SU-DHL-6 (cell line): ENCODE measurements around the gene MT3.

Experiments
- H2AFZ ChIP-seq: fragments of 200-600 bp; sonication (generic); 2 replicates; pipeline ENCODE4 v1.6.1; 2014; ENCODE audit warnings: low read depth, mild to moderate bottlenecking, moderate library complexity, mixed read lengths, antibody characterized with exemption, low read length; ENCODE audit not compliant: severe bottlenecking
- H3F3A ChIP-seq: fragments of 200-600 bp; shearing (Covaris generic); 2 replicates; pipeline ENCODE4 v1.6.0; 2016; ENCODE audit warnings: antibody characterized with exemption, mild to moderate bottlenecking; ENCODE audit not compliant: insufficient read depth
- H3K27ac ChIP-seq: fragments of 200-600 bp; sonication (generic); 2 replicates; pipeline ENCODE4 v1.5.1; 2016; ENCODE audit warnings: low read depth, mild to moderate bottlenecking, low read length, moderate library complexity, mixed read lengths
- H3K27me3 ChIP-seq: fragments of 200-600 bp; sonication (generic), shearing (Covaris generic); 2 replicates; pipeline ENCODE4 v1.6.0; 2014; ENCODE audit warnings: mild to moderate bottlenecking, low read length
- H3K36me3 ChIP-seq: fragments of 200-600 bp; sonication (generic); 2 replicates; pipeline ENCODE4 v1.6.1; 2014; ENCODE audit warnings: mild to moderate bottlenecking, low read length, mixed read lengths
- H3K4me2 ChIP-seq: fragments of 300-600, 200-600 bp; shearing (Covaris generic), sonication (generic); 2 replicates; pipeline ENCODE4 v1.6.0; 2014; ENCODE audit warnings: low read length, low read depth, mild to moderate bottlenecking; ENCODE audit not compliant: poor library complexity, severe bottlenecking
- H3K4me3 ChIP-seq: fragments of 200-600 bp; sonication (generic); 2 replicates; pipeline ENCODE4 v1.5.1; 2014; ENCODE audit warnings: antibody characterized with exemption, low read length, mild to moderate bottlenecking, mixed read lengths; ENCODE audit not compliant: insufficient read depth, poor library complexity, severe bottlenecking
- H3K79me2 ChIP-seq: fragments of 200-600 bp; sonication (generic); 2 replicates; pipeline ENCODE4 v1.6.1; 2014; ENCODE audit warnings: mild to moderate bottlenecking, low read length, moderate library complexity; ENCODE audit not compliant: insufficient read depth
- H3K9ac ChIP-seq: fragments of 200-600 bp; sonication (generic); 2 replicates; pipeline ENCODE4 v1.7.0; 2014; ENCODE audit warnings: mild to moderate bottlenecking, low read length
- H3K9me2 ChIP-seq: fragments of 200-600 bp; sonication (generic); replicated peaks from 2 replicates; pipeline ENCODE4 v1.6.1; 2014; ENCODE audit warnings: low read length; ENCODE audit not compliant: insufficient read depth
- H3K9me3 ChIP-seq: fragments of 200-600 bp; sonication (generic); 2 replicates; pipeline ENCODE4 v1.6.1; 2014; ENCODE audit warnings: low read length, mixed read lengths; ENCODE audit not compliant: insufficient read depth
- H4K20me1 ChIP-seq: fragments of 200-600 bp; sonication (generic); 2 replicates; pipeline ENCODE4 v1.6.1; 2014; ENCODE audit warnings: low read depth, mild to moderate bottlenecking, antibody characterized with exemption, low read length, moderate library complexity, mixed read lengths
- EZH2phosphoT487 ChIP-seq: fragments of 200-600 bp; sonication (generic), shearing (Covaris generic); conservative IDR thresholded peaks from 2 replicates; pipeline ENCODE4 v1.6.1; 2018; ENCODE audit warnings: mild to moderate bottlenecking, antibody characterized with exemption, low read length, moderate library complexity, mixed read lengths
- TF ChIP-seq, protein P1 (sequence below): fragments of 200-600 bp; sonication (generic); IDR thresholded peaks from one replicate; pipeline ENCODE4 v1.5.1; 2017; ENCODE audit warnings: antibody characterized with exemption, mild to moderate bottlenecking, low read length, moderate library complexity; ENCODE audit not compliant: insufficient read depth, poor library complexity, severe bottlenecking

The MT3 gene

DNA sequence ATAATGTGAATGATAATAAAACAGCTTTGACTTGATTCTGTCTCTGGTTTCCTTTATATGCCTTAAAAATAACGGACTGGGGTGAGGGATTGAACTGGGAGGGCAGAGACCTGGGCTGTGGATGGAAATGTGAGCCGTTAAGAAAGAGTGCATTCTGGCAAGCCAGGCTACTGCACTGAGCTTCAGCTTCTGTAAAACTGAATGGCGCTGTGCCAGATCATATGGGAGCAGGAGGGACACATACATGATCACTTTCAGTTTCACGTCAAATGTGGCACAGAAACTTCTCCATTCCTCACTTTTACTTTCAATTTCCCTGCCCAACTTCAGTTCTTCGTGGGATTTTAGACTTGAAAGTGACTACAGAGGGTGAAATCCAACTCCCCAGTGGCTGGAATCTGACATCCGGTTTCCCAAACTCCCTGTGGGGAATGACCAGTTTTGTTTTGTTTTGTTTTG lies 20.2 kb downstream of the MT3 start:
- Histone ChIP-seq H3K9ac (0 out of 2 replicates have a peak overlapping the region, but pooled peaks have one; percentile 45), H3K9me2 (no peaks in the 10 kb centered on the region), H3K27me3 (no peaks in the 10 kb centered on the region), H4K20me1 (no peaks in the 10 kb centered on the region), H3K79me2 (no peaks in the 10 kb centered on the region), H3K9me3 (no peaks in the 10 kb centered on the region), H3K4me3 (peak overlapping the region; percentile 45), H3K4me2 (peak overlapping the region; percentile 75), H3K36me3 (no peaks in the 10 kb centered on the region), H3F3A (no peaks in the 10 kb centered on the region), H2AFZ (no peak overlapping the region), H3K27ac (no peak overlapping the region)
- TF ChIP-seq EZH2phosphoT487 = no peak
- TF ChIP-seq, protein P1, sequence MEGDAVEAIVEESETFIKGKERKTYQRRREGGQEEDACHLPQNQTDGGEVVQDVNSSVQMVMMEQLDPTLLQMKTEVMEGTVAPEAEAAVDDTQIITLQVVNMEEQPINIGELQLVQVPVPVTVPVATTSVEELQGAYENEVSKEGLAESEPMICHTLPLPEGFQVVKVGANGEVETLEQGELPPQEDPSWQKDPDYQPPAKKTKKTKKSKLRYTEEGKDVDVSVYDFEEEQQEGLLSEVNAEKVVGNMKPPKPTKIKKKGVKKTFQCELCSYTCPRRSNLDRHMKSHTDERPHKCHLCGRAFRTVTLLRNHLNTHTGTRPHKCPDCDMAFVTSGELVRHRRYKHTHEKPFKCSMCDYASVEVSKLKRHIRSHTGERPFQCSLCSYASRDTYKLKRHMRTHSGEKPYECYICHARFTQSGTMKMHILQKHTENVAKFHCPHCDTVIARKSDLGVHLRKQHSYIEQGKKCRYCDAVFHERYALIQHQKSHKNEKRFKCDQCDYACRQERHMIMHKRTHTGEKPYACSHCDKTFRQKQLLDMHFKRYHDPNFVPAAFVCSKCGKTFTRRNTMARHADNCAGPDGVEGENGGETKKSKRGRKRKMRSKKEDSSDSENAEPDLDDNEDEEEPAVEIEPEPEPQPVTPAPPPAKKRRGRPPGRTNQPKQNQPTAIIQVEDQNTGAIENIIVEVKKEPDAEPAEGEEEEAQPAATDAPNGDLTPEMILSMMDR = no peak

DNA sequence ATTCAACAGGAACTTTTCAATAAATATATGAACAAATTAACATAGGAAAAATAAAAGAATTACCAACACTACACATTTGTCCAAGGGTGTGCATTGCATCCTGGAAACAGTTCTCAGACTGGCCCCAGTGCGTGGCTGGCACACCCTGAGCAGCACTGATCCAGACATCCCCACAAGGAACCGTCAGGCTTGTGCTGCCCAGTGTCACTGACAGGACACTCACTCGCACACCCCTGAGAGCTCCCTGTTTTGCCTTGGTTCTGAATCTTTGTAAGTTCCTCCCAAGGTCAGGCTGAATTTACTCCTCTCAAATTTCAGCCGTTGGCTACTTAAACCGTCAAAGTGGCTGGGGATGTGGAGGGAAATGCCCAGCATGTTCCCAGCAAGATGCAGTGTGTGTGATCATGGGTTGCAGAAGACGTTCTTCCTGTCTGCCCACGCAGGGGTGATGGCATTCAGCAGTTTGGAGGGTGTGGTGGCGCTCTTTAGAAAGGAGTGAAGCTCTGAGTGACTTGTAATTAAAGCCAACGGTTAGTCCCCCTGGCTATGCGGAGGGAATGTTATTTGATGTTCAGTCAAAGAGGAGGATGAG lies 20.8 kb downstream of the MT3 start:
- no peak overlapping the region for H3K4me3 ChIP-seq

DNA sequence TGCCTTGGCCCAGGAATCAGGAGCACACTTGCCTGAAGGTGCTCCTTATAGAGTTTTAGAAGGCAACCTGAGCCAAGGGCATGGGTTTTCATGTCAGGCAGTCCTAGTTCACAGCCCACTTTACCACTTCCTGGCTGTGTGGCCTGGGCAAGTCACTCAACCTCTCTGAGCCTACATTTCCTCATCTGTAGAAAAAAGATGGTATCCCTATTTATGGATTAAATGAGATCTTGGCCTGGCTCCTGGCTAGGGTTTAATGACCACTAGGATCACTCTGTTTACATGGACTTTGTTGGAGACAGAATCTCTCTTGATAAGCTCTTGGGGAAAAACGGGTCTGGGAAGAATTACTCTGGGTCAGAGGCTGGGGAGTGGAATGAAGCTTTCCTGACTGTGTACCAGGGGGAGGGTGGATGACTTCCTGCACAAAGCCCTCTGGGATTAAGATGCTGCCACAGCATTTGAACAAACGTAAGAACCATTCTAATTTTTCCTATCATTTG lies 21.3 kb downstream of the MT3 start:
- Histone ChIP-seq H3K9me2 (no peaks in the 10 kb centered on the region), H4K20me1 (no peaks in the 10 kb centered on the region), H3F3A (no peaks in the 10 kb centered on the region), H2AFZ (no peak overlapping the region), H3K79me2 (no peaks in the 10 kb centered on the region), H3K36me3 (no peaks in the 10 kb centered on the region), H3K27me3 (no peaks in the 10 kb centered on the region), H3K4me3 (no peak overlapping the region), H3K9me3 (no peaks in the 10 kb centered on the region), H3K9ac (no peak overlapping the region), H3K27ac (no peak overlapping the region), H3K4me2 (no peak overlapping the region)
- no peak for TF ChIP-seq EZH2phosphoT487
- TF ChIP-seq, protein P1 = no peak

More for the DNA sequence above, 20.8 kb downstream of the MT3 start:
- Histone ChIP-seq H3K79me2 (no peaks in the 10 kb centered on the region), H3F3A (no peaks in the 10 kb centered on the region), H3K36me3 (no peaks in the 10 kb centered on the region), H3K27me3 (no peaks in the 10 kb centered on the region), H4K20me1 (no peaks in the 10 kb centered on the region), H3K4me2 (peak overlapping the region; percentile 75), H2AFZ (no peak overlapping the region), H3K27ac (no peak overlapping the region), H3K9me3 (no peaks in the 10 kb centered on the region), H3K9ac (no peak overlapping the region), H3K9me2 (no peaks in the 10 kb centered on the region)
- no peak for TF ChIP-seq EZH2phosphoT487
- TF ChIP-seq, protein P1 = no peak
